Cardiac muscle cell (in vitro differentiated cells and primary cell): ENCODE results near the gene PAX2. TPM values are rescaled to one million over a fixed set of nuclear protein-coding genes. Genes with fewer than 3 reads are reported as not detected.
A peak's percentile ranks its signal among the peaks of the same experiment; 100 is the strongest.

Source experiments
- DNase-seq, 2 donors: peaks; one replicate each; pipeline versions ENCODE4 v3.0.0 to v3.0.0-alpha.2; 2010 to 2017; ENCODE audit warnings: low read depth in 1 of 2, low spot score in 1 of 2
- H3K27ac ChIP-seq: fragments of 200-600 bp; sonication (generic); 2 replicates; pipeline ENCODE4 v1.5.1; 2016
- H3K27me3 ChIP-seq: fragments of 200-600 bp; sonication (generic); 2 replicates; pipeline ENCODE4 v1.6.0; 2016; ENCODE audit warnings: control low read depth
- H3K36me3 ChIP-seq: fragments of 200-600 bp; sonication (generic); 2 replicates; pipeline ENCODE4 v1.5.1; 2016; ENCODE audit warnings: control low read depth
- H3K4me1 ChIP-seq: fragments of 200-600 bp; sonication (generic); 2 replicates; pipeline ENCODE4 v1.8.1; 2017; ENCODE audit warnings: low read depth, mild to moderate bottlenecking, mixed run types
- H3K4me3 ChIP-seq: fragments of 200-600 bp; sonication (generic); 2 replicates; pipeline ENCODE4 v1.5.1; 2016; ENCODE audit warnings: mild to moderate bottlenecking
- H3K9me3 ChIP-seq: fragments of 200-600 bp; sonication (generic); 2 replicates; pipeline ENCODE4 v1.5.1; 2017; ENCODE audit warnings: low read depth, mild to moderate bottlenecking, control low read depth
- CTCF ChIP-seq: IDR thresholded peaks from 2 replicates; pipeline ENCODE4 v1.5.1; 2012; ENCODE audit warnings: low read depth, mild to moderate bottlenecking, low read length
- polyA plus RNA-seq: library from polyadenylated mRNA; unstranded; fragments of >200 nt; fragmentation: Nextera tagmentation; extraction: Ambion mirVana; gene quantifications from 2 replicates; pipeline ENCODE4 v1.2.1, GENCODE V29; 2016
- total RNA-seq: library from RNA; depleted of rRNA; stranded (reverse); fragments of >200 nt; gene quantifications from 2 replicates; pipeline ENCODE4 v1.2.3, GENCODE V29; 2016

PAX2 gene
- total and polyA plus RNA-seq, 2 experiments from 2014 or later, result not detected

- peak; percentile 79 to 82 for DNase-seq
- peaks cover 17% of the 10 kb centered on the region for H3K4me1 ChIP-seq
- no peaks in the 10 kb centered on the region for H3K36me3 ChIP-seq
- H3K27ac ChIP-seq, result no peak overlapping the region
- H3K4me3 ChIP-seq, result no peak overlapping the region
- peaks cover 100% of the 10 kb centered on the region for H3K27me3 ChIP-seq
- TF ChIP-seq CTCF, result peak; percentile 88
- no peaks in the 10 kb centered on the region for H3K9me3 ChIP-seq
Observed at GRCh38 chr10:100743626-100744135, 1.7 kb upstream of the PAX2 start.

GRCh38 chr10:100744136-100744986 lies 1.0 kb upstream of the PAX2 start:
- Histone ChIP-seq H3K4me1 (peaks cover 20% of the 10 kb centered on the region), H3K27ac (no peak overlapping the region), H3K4me3 (peak overlapping the region; percentile 28), H3K9me3 (no peaks in the 10 kb centered on the region), H3K27me3 (peaks cover 100% of the 10 kb centered on the region), H3K36me3 (no peaks in the 10 kb centered on the region)
- no peak for TF ChIP-seq CTCF
- no peak for DNase-seq

GRCh38 chr10:100745882-100746783 lies 751 bp downstream of the PAX2 start:
- H3K4me1 ChIP-seq, result peaks cover 20% of the 10 kb centered on the region
- peaks cover 100% of the 10 kb centered on the region for H3K27me3 ChIP-seq
- peak overlapping the region; percentile 28 for H3K4me3 ChIP-seq
- no peaks in the 10 kb centered on the region for H3K36me3 ChIP-seq
- no peak for DNase-seq
- no peaks in the 10 kb centered on the region for H3K9me3 ChIP-seq
- TF ChIP-seq CTCF, result no peak
- H3K27ac ChIP-seq, result no peak overlapping the region

GRCh38 chr10:100746784-100747455 lies 1.5 kb downstream of the PAX2 start:
- no peaks in the 10 kb centered on the region for H3K36me3 ChIP-seq
- no peak overlapping the region for H3K27ac ChIP-seq
- DNase-seq, result no peak
- H3K4me1 ChIP-seq, result peaks cover 20% of the 10 kb centered on the region
- TF ChIP-seq CTCF, result no peak
- no peak overlapping the region for H3K4me3 ChIP-seq
- H3K9me3 ChIP-seq, result no peaks in the 10 kb centered on the region
- H3K27me3 ChIP-seq, result peaks cover 100% of the 10 kb centered on the region
